ENCODE measurements around the gene GREB1. TPM values are rescaled to one million over a fixed set of nuclear protein-coding genes. Genes with fewer than 3 reads are reported as not detected.
"Not testable (repeated sequence)": the region's sequence is repeated elsewhere in the genome, so short reads cannot be mapped to it uniquely, and the experiment has no call there.

The GREB1 gene
- total RNA-seq, 1 donor from 2014 or later, result 9.0 TPM

DNA sequence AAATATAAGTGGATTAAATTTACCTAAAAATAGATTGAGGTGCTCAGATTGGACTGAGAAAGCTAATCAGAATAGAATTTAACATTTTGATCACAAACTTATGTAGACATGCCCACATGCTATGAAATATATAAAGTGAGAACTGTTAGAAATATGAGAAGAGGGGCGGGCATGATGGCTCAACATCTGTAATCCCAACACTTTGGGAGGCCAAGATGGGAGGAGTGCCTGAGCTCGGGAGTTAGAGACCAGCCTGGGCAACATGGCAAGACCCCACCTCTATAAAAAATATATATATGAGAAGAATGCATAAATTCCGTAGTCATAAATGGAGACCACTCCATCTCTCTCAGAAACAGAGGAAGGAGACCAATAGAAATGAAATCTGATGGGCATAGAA lies 110.4 kb downstream of the GREB1 start:
- intact Hi-C loops (cut with DNase I), result no loop called here
- DNase-seq (no peak), ATAC-seq (ENCODE audit: poor library complexity) (no peak)

- no peak for ATAC-seq (ENCODE audit: poor library complexity)
- intact Hi-C loops (cut with DNase I), result no loop called here
- DNase-seq, result no peak
Observed at GRCh38 chr2:11646530-11646929, 112.7 kb downstream of the GREB1 start.

DNA sequence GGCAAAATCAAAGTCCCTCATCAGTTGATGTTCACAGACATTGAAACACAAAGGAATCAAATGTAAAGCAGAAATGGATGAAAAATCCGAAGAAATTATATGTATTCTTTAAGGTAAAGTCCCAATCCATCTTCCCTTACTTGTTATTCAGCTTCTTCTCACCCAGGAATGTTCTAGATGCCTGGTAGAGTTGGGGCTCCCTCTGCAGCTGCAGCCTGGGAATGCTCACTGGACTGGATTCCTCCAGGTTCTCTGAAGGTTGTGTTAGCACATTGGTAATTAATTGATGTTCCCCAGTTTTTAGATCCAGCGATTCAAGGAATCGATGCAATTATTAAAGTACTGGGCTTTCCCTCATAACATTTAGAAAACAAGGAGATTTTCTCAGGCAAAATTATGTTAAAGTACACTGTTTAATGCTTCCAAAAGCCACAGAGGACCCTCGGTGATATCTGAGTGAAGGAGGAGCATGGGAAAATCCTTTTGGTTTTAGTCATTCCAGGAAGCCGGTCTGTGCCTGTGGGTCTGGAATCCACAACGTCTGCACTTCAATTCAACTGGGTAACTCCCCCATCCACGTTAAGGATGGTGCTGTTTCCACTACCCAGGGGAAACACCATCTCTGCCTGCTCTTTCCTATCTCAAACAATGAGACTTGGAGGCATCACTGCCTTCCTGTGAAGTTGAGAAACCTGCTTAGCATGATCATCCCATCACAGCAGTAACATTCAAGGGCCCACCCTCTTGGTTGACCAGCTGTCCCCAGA lies 114.2 kb downstream of the GREB1 start:
- no peak for ATAC-seq (ENCODE audit: poor library complexity)
- intact Hi-C loops (cut with DNase I), result no loop called here
- DNase-seq, result no peak

GRCh38 chr2:11649093-11649492 lies 115.2 kb downstream of the GREB1 start:
- intact Hi-C loops (cut with DNase I), result no loop called here
- ATAC-seq (ENCODE audit: poor library complexity) (no peak), DNase-seq (no peak)

DNA sequence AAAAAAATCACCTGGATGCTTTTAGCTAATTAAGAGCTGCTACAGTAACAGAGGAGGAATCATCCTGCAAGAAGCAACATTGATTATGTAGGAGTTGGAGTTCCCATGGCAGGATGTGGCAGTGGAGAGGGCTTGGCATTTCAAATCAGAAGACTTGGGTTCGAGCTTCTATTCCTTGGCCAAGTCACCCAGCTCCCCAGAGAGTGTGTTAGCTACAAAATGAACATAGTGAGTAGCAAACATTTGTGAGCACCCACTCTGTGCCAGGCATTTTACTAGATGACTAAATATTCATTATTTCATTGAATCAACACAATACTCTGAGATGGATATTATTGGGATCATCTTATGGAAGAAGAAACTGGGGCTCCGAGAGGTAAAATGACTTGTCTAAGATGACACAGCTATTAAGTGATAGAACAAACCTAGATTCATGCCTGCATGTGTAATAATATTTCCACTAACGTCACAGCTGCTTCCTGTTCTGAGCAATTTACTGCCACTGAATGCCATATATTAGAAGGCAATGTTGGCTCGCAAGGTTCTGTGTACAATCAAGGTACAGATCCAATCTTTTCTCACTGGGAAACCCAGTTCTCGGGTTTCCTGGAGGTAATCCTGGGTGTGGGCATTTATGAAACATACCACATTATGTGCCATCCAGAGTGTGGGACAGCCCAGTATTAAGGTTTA lies 118.2 kb downstream of the GREB1 start:
- ATAC-seq (ENCODE audit: poor library complexity), result no peak
- intact Hi-C loops (cut with DNase I), result no loop called here
- DNase-seq, result no peak

DNA sequence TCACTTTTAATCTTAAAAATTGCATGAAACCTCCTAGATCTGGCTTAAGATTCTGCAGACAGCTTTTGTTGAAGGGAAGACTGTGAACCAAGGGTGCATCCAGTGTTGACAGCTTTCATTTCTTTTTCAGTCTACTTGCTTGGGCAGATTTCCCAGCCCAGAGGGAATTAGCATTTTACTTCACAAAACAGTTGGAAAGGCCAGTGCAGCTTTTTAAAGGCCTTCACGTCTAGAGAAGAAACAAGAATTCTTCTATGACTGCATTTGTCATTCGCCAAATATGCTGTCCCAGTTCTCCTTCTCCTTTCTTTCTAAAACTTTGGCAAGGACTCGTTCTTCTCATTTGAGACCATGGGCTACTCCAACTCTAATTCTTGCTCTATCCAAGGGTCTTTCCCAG lies 118.7 kb downstream of the GREB1 start:
- no peak for DNase-seq
- peak; percentile 41 for ATAC-seq (ENCODE audit: poor library complexity)
- intact Hi-C loops (cut with DNase I), result no loop called here

DNA sequence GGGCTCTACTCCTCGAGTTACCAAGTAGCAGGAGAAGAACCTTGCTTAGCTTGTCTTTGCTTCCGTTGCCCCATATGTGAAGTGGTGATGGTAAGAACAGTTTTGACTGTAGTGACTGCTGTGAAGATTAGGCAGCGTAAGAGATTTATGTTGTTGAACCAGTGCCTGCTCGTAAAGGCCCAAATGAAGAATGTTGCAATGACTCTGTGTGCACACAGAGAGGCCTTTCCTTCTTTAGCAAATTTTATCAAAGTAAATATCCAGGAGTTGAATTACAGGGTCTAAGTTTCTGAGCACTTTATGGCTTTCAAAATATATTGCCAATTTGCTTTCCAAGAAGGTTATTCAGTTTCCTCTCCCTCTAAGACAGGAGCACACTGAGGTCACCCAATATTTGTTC lies 121.7 kb downstream of the GREB1 start:
- ATAC-seq (ENCODE audit: poor library complexity), result no peak
- DNase-seq, result no peak
- intact Hi-C loops (cut with DNase I), result no loop called here

- intact Hi-C loops (cut with DNase I), result no loop called here
- DNase-seq, result no peak
- ATAC-seq (ENCODE audit: poor library complexity), result no peak
Observed at GRCh38 chr2:11656252-11656651, 122.4 kb downstream of the GREB1 start.

DNA sequence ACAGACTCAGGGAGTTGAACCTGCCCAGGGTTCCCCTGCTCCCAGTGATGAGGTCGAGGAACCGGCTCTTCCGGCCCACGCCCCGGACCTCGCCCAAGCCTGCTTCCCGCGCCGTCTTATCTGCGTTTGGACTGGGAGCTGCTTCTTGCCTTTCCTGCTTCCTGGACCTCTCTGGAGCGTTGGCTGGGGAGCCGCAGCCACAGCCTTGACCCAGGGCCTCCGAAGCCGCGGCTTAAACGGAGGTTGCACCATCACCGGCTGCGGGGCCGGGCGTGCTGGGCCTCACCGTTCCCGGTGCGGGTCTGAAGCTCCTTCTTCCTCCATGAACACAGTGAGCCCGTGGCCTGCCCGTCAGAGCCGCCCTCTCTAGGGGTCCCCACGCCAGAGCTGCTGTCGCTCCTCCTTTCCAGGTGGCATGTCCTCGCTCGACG lies 122.8 kb downstream of the GREB1 start:
- intact Hi-C loops (cut with DNase I), result no loop called here
- ATAC-seq (ENCODE audit: poor library complexity), result no peak
- DNase-seq, result no peak

- DNase-seq (no peak), ATAC-seq (ENCODE audit: poor library complexity) (no peak)
- intact Hi-C loops (cut with DNase I), result no loop called here
Observed at GRCh38 chr2:11657195-11657594, 123.3 kb downstream of the GREB1 start.

- intact Hi-C loops (cut with DNase I), result no loop called here
- no peak for ATAC-seq (ENCODE audit: poor library complexity)
- no peak for DNase-seq
Observed at GRCh38 chr2:11657646-11658045, 123.8 kb downstream of the GREB1 start.

GRCh38 chr2:11658208-11659114 lies 124.6 kb downstream of the GREB1 start:
- no peak for DNase-seq
- intact Hi-C loops (cut with DNase I), result no loop called here
- ATAC-seq (ENCODE audit: poor library complexity), result no peak

DNA sequence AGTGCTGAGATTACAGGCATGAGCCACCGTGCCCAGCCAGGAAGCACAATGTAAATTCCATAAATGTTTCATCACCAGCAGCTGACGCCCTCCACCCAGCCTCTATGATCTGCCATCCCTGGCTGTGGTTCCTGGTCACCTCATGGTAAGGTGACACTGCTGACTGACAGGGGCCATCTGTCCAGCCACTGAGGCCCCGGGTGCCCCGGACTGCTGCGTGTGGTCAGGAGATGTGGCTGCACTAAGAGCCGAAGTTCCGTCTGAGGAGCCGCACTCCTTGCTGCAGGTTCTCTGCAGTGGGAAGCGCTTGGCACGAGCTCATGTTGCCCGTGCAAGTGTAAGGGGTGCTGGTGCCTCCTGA lies 125.2 kb downstream of the GREB1 start:
- intact Hi-C loops (cut with DNase I), result no loop called here
- no peak for ATAC-seq (ENCODE audit: poor library complexity)

GRCh38 chr2:11659851-11660250 lies 126.0 kb downstream of the GREB1 start:
- intact Hi-C loops (cut with DNase I), result no loop called here
- ATAC-seq (ENCODE audit: poor library complexity), result no peak

More for the DNA sequence above, 125.2 kb downstream of the GREB1 start:
- DNase-seq, result no peak

DNA sequence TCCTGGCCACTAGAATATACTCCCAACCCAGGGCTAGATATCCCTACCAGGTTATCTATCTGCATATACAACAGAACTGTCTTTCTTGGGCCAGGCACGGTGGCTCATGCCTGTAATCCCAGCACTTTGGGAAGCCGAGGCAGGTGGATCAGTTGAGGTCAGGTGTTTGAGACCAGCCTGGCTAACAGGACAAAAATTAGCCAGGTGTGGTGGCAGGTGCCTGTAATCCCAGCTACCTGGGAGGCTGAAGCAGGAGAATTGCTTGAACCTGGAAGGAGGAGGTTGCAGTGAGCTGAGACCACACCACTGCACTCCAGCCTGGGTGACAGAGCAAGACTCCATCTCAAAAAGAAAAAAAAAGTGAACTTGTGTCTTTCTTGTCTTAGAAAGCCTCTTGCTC lies 126.6 kb downstream of the GREB1 start:
- DNase-seq; intact Hi-C loops (cut with DNase I); ATAC-seq (ENCODE audit: poor library complexity): not testable (repeated sequence)

More at GRCh38 chr2:11659851-11660250, 126.0 kb downstream of the GREB1 start:
- no peak for DNase-seq

- ATAC-seq (ENCODE audit: poor library complexity) (no peak), DNase-seq (no peak)
- intact Hi-C loops (cut with DNase I), result no loop called here
Observed at GRCh38 chr2:11661891-11662435, 128.1 kb downstream of the GREB1 start.

GRCh38 chr2:11662882-11663281 lies 129.0 kb downstream of the GREB1 start:
- ATAC-seq (ENCODE audit: poor library complexity), result no peak
- intact Hi-C loops (cut with DNase I), result no loop called here
- no peak for DNase-seq

DNA sequence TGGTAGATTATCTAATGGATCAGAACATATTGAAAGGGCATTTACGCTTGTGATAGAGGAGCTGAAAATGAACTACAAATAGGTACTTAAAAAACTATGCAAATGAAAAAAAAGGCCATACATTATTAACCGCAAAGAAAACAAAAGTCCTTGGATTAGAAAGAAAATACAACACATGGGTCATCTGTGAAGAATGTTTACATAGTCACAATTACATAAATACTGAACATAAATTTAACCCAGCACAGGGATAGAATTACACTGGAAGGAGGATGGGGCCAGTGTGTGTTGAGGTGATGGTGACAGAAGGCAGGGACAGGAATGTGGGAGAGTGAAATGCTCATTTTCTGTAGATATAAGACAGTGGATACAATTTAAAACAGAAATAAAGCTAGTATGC lies 129.6 kb downstream of the GREB1 start:
- ATAC-seq (ENCODE audit: poor library complexity) (no peak), DNase-seq (no peak)
- intact Hi-C loops (cut with DNase I), result no loop called here

DNA sequence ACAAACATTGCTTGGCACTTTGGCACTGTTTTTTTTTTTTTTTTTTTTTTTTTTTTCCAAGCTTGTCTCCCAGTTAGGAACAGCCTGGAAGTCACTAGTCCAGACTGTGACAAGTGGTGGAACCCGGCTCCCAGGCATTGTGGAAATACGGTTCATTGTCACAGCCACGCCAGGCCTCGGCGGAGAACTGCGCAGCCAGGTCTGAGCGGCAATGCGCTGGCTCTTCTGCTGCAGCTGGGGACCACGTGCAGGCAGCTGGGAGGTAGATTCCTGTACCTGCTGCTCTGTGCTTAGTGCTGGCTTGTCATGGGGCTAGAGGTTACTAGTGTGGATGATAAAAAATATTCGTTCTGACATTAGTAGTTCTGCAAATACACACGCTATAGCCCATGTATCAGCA lies 131.2 kb downstream of the GREB1 start:
- intact Hi-C loops (cut with DNase I), result no loop called here
- ATAC-seq (ENCODE audit: poor library complexity) (no peak), DNase-seq (no peak)

Measured in Right ventricle myocardium superior (tissue), 1 donor.